Fibroblast of the conjunctiva (primary cell): ENCODE measurements around the gene OTOL1.
A peak's percentile ranks its signal among the peaks of the same experiment; 100 is the strongest.
"Not testable (repeated sequence)": the region's sequence is repeated elsewhere in the genome, so short reads cannot be mapped to it uniquely, and the experiment has no call there.

Experiments
- DNase-seq: peaks from one replicate; pipeline ENCODE4 v3.0.0-alpha.2; 2010; ENCODE audit warnings: low read depth

Gene OTOL1

DNA sequence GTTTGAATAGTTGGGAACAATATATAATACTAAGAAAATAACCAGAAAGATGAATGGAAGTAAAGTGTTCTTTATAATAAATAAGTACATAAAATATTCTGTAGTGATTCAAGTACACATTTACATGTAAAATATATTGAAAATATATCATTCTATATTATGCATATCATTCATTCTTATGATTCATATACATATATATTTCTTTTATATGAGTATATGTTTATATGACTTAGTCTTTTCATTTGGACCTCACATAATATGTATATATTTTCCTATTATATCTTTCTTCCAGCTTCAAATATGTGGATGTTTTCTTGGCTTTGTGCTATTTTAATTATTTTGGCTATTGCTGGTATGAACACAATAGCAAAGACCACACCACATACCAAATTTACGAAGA is at the start of gene OTOL1:
TSS of gene OTOL1 (plus strand) at position 301 of the 400 bp plus-strand sequence. CDS start at position 301, 0 bp downstream.
- DNase-seq = no peak

DNA sequence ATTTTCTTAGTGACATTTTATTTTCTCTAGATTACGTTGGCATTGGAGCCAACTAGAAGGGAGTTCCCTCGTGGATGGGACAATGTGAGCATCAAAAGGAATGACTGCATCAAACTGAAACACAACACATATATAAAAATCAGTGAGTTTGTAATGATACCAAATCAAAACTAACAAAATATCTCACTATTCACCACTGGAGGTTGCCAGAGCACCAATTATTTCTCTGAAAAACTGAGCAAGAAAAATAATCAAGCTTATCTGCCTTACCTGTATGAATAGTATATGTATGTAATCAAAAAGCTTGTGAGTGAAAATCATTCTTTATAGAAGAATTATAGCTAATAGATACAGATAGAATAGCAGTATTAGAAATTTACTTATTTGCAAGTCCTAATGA is 46.8 kb upstream of the OTOL1 start:
- DNase-seq = no peak

DNA sequence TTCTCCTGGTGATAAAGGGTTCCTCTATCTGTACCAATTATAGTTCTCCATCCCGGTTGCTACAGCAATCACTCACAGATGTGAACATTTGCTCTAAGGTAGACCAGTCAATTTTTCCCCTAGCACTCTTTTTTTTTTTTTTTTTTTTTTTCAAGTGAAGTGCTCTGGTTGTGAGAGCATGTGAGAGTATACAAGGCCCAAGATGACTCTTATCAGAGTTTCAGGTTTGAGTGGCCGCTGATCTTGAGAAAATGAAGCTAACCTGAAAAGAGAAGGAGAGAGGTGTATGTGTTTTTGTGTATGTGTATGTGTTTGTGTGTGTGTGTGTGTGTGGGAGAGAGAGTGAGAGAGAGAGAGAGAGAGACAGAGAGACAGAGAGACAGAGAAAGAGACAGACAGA is 44.4 kb upstream of the OTOL1 start:
- DNase-seq = no peak

DNA sequence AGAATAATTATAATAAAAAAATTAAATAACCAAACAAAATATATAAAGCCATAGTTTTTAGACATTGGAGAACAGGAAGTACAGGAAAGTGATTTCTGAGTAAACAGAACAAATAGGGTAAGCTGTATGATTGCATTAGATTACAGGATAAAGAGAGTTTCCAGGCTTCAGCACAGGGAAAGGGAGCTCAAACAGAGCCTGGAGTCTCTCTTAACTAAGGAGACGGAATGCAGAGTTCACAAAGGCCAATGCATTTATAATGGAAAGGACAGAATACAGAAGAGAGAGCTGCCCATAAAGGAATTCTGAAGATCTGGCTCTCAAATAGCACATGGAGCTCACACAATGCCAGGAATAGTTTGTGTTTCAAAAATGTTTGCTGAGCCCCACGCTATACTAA is 42.0 kb upstream of the OTOL1 start:
- no peak for DNase-seq

DNA sequence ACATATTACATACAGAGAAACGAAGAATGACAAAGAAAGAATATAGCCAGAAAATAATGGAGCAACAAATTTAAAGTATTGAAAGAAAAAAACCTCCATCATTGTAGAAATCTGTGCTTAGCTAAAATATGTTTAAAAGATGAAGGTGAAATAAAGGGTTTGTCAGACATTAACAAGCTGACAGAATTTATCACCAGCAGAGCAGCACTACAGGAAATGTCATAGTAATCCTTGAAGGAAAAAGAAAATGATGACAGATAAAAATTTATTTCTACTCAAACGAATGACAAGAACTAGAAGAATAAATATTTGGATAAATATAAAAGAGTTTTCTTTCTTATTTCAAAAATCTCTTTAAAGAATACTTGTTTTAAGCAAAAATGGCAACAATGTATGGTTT is 40.6 kb upstream of the OTOL1 start:
- no peak for DNase-seq

DNA sequence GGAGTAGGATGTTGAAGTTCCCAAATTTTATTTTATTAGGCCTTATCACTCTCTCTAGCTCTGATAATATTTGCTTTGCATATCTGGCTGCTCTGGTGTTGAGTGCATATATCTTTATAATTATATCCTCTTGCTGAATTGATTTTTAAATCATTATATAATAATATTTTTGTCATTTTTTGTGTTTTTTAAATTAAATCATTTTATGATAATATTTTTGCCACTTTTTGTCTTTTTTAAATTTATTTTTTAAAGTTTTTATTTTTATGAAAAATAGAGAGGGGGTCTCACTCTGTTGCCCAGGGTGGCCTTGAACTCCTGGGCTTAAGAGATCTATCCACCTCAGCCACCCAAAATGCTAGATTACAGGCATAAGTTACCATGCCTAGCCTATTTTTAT is 34.5 kb upstream of the OTOL1 start:
- DNase-seq = no peak

DNA sequence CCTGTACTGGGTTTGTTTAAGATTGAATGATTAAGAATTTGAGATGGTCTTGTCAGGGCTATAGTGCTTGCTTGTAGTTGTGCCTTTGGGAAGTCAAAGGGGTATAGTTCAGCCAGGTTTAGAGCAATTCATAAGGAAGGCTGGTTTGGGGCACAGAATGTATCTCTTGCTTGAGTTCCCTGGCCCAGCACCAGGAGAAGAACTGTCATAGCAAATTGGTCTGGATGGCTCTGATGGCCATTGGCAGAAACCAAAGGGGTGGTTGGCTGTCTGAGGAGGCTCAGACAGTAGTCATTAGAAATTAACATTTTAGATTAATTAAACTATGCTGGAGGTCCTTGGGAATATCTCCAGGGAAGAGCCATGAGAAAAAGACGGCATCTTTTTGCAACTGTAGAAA is 25.4 kb upstream of the OTOL1 start:
- no peak for DNase-seq

DNA sequence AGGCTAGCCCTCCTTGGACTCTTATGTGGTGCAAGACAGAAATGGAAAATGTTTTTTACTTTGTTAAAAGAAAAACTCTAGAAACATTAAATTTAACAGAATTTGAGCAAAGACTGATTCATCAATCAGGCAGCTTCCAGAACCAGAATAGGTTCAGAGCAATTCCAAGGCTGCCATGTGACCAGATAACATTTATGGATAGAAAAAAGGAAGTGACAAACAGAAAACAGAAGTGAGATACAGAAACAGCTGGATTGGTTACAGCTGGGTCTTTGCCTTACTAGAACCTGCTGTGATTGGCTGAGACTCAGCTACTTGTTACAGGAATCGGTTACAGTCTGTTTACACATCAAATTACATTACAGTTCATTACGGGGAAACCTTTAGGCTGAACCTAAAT is 22.5 kb upstream of the OTOL1 start:
- no peak for DNase-seq

DNA sequence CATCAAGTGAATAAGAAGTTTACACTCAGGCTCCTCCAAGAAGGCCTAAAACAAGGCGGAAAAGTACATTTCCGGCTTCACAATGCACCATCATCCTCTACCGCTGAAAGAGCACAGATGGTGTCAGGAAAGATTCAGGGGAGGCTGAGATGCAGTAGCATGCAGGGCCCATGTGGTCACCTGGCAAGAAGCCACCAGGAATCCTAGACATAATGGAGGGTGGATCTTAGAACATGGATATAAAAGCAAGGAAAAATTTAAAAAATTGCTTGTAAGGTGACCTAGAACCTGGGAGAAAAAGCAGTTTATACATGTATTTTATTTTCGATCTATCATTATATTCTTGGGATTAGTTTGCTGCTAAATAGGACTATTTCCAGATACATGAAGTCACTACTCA is 21.9 kb upstream of the OTOL1 start:
- DNase-seq = no peak

DNA sequence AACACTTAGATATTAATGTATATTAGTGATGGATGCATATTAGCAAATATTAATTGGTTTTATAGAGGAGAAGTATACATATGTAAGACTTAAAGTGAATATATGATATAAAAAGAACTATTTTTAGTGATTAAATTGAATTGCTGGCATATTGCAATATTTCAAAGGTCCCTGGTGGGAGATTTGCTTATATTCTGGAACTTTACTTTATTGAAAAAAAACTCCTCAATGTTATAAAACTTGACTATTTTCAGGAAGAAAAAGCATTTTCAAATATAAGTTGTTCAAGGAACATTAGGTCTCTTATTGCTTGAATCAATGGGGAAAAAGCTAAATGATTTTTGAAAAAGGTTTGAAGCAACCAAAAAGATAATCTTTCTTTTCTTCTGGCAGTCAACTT is 21.4 kb upstream of the OTOL1 start:
- DNase-seq = no peak

DNA sequence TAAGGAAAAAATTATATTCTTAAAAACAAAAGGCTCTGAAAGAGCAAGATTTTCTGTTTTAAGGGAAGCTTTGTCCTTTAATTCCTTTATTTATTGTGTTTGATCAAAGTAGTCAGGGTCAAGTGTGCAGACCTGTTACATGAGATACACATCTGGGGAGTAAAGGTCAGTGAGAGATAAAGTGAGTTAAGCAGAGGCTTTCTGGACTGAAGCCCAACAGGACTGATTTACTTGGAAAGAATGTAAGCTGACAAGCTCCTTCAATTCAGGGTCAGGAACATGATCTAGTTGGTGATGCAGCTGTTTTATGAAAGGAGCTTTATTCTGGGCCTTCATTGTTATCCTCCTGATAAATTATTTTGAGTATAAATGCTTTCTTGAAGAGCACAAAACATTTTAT is 20.7 kb upstream of the OTOL1 start:
- DNase-seq = peak; percentile 1

DNA sequence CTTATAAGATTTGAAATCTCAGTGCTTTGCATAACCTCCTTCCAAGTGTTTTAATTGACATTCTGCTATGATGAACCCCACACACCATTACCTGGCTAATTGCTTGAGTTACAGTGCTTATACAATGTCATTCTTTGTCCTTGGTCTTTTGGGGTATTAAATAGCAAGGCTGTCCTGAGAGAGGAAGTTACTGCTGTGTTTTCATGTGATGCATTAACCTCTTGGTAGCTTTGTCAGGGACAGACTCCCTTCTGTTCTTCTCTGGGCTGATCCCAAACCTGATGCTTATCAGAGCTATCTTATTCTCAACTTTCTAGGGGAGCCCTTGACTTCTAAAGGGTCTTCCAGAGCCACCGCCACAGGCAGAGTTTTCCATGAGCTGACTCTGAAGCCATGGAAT is 12.4 kb upstream of the OTOL1 start:
- DNase-seq = no peak

DNA sequence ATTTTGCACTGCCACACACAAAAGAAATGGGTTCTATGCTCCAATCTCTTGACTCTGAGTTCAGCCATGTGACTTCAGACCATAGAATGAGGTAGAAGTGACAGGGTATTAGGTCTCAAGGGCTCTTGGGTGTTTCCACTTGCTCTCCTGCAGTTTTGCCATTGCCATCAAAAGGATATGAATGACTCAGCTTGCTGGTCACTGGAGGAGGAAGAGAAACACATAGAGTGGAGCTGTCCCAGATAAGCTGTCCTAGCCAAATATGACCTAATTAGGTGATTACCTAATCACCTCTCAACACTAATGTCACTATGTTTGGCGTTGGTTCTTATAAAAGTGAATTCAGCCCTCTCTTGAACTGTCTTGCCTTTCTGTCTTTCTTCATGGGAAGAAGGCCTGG is 8.3 kb upstream of the OTOL1 start:
- DNase-seq = not testable (repeated sequence)

DNA sequence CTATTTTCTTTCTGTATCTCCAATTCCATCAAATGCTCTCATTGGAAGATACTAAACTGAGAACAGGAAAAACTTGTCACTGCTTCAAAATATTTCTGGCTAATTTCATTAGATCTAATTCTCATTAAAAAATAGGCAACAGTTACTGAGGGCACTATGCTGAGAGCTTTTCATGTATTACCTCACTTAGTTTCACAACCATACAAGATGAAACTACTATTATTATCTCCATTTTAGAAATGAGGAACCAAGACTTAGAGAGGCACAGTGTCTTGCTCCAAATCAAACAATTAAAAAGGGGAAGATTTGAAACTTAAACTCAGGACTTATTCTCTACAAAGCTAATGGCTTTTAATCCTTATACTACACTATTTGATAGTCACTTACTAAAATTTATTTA is 7.2 kb upstream of the OTOL1 start:
- DNase-seq = no peak

DNA sequence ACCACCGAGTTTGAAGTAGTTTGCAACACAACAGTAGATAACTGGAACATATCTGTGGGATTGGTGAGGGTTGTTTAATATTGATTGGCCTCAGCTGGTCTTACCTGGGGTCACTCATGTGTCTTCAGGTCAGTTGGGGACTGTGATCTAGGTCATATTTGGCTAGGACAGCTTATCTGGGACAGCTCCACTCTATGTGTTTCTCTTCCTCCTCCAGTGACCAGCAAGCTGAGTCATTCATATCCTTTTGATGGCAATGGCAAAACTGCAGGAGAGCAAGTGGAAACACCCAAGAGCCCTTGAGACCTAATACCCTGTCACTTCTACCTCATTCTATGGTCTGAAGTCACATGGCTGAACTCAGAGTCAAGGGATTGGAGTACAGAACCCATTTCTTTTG is 5.8 kb upstream of the OTOL1 start:
- not testable (repeated sequence) for DNase-seq

DNA sequence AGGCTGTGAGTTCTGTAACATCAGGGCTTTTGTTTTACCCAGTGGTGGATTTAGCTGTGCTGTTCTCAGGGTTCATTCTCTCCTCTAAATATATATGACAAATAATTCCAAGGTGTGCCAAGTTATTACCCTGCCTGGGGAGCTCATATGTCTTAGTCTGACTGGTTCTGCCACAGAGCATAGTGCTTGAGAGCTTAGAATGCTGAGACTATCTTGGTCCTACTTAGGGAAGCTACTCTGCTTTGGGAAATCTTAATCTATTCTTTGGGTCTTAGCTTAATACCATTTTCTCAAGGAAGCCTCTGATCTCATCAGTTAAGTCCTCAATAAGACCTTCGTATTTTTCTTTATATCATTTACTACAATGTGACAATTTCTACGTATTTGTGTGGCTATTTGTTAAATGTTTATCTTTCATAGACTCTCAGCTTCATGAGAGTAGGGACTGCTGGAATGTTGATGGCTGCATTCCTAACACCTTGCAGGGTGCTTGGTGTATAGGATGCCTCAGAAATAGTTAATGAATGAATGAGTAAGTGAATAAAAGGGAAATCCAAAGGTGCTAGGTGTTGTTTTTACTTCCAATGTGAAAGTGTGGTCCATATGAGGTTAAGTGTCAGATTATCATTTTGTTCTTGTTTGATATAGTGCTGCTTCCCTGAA is 1.8 kb downstream of the OTOL1 start:
- no peak for DNase-seq

DNA sequence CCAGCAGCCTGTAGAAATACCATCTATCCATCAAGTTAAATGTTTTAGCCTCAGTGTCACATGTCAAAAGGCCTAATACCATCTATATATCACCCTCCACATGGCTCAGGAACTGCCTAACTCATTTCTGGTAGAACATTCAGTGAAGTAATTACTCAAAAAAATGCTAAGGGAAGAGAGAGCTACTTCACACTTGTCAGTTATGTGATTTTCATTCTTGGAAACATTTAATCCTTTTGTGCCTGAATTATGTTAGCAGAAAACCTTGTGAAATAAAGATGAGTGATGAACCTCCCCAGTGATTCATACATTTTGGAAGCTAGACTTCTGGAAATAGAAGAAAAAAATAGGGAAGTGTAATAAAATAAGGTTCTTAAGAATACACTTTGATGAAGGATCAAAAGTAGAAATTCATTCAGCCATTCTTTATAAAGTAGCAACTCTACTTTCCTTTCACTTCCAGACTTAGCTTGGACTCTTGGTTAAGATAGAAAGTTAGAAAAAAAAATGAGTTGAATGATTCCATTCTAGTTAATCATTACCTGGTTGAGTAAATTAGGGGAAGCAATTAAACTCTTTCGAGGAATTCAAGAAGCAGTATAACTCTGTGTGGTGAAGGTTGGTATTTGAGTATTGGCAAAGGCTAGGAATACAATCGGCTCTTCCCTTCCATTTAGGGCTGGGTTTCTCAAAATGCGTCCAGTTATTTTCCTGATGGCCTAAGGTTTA is 3.6 kb downstream of the OTOL1 start:
- no peak for DNase-seq

DNA sequence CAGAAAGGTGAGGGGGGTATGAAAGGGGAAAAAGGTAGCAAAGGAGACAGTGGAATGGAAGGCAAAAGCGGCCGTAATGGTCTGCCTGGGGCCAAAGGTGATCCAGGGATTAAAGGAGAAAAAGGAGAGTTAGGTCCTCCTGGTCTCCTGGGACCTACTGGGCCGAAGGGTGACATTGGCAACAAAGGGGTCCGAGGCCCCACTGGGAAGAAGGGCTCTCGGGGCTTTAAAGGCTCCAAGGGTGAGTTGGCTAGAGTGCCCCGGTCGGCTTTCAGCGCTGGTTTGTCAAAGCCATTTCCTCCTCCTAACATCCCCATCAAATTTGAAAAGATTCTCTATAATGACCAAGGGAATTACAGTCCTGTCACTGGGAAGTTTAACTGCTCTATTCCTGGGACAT is 6.7 kb downstream of the OTOL1 start:
- no peak for DNase-seq

DNA sequence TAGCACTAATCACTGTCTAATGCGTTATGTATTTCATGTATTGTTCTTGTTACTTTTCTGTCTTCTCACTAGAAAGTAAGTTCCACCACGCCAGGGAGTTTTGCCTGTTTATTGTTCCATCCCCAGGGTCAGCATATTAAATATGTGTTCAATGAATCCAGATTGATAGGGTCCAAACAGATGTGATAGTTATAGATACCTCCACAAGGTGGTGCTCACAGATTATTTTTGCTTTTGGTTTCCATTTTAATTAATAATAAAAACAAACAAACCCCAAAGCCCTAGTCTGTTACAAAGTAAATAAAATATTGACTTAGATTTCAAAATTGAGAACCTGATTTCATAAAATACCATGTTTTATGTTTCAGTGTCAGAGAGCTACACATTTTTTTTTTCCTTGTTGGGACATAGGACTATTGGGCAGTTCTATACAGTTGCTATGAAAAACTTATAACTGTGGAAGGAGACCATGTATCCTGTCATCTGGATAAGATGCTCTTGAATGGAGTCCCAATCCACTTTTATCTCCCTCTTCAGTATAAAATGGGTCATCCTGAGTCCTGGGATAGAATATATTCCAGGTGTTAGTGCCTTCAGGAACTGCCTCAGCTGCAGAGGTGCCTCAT is 12.4 kb downstream of the OTOL1 start:
- DNase-seq = no peak

DNA sequence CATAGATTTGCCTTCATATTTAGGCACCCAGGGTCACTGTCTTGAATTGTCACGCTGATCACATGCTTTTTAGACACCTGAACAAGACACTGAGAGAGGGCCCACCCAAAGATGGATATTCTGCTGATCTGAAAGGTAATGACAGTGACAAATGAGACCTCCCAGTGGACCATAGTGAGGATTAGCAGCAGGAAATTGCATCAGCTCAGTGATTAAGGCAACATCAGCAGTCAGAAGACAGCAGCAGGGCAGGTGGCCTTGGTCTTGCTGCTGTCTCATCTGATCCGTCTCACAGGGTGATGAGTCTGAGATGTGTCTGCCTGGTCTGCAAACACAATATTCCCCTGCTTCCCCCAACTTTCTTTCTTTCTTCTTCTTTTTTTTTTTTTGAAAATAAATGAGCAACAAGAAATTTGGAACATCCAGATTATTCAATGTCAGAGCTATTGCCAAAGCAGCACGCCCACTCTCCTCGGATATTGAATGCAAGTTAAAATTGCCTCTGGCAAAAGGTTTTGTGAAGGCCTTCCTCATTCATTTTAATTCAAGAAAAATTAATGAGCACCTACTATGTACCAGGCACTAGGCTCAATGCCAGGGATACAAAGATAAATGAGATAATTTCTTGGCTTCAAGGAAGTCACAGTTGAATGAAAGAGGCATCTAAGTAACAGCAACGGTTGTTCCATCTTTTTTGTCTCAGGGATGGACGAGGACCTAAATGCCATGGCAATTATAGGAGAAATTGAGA is 14.1 kb downstream of the OTOL1 start:
- DNase-seq = no peak

DNA sequence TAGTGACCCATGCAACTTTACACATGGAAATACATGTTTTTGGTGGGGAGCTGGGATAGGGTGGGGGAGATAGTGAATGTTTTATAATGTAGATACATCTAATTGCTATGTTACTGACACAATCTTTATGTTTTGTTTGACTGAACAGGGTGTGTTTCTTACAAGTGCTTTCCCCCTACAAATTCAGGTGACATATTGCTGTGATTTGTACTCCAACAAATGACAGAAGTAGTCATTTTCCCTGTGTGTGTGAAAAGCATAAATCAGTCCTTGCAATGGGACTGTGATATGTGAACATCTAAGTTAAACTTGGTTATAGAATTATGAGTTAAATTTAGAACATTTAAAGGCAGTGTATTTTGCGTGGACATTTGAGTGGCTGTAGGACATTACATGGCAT is 27.3 kb downstream of the OTOL1 start:
- no peak for DNase-seq

DNA sequence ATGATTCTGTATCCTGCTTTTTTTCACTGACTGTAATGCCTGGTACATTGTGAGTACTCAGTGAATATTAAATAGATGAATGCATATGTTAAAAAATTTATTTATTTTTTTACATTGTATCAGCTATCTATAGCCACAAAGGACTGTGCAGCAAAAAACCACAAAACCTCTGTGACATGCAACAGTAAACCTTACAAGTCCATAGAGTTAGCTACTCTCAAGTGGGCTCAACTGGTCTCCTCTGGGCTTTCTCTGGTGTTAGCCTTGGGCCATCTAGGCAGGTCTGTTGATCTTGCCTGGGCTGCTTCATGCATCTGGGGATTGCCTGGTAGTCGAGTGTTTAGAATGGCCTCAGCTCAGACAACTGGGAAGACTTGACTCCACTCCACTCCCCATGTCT is 35.3 kb downstream of the OTOL1 start:
- DNase-seq = no peak

DNA sequence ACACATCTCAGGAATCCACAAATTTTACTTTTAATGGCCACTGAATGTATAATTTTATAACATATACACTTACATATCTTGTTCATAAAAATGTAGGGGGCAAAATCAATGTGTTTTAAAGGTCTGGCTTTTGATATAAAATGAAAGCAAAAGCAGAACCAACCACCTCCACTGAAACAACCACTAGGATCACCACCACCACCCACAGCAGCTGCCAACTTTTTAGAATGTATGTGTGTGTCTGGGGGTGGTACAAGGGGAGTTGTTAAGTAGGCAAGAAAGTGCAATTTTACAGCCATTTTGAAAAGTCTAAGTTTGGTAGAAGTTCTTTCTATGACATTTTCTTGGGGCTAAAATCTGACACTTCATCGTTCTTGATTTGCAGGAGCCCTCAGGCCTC is 44.0 kb downstream of the OTOL1 start:
- DNase-seq = no peak
